NCI-H2227 (cell line): ENCODE results near the gene SORCS3.
A peak's percentile ranks its signal among the peaks of the same experiment; 100 is the strongest.

ENCODE experiments used
- DNase-seq: peaks from one replicate; lab custom pipeline; 2025; ENCODE audit not compliant: unreplicated experiment; lab: John Stamatoyannopoulos, UW

SORCS3 gene

DNA sequence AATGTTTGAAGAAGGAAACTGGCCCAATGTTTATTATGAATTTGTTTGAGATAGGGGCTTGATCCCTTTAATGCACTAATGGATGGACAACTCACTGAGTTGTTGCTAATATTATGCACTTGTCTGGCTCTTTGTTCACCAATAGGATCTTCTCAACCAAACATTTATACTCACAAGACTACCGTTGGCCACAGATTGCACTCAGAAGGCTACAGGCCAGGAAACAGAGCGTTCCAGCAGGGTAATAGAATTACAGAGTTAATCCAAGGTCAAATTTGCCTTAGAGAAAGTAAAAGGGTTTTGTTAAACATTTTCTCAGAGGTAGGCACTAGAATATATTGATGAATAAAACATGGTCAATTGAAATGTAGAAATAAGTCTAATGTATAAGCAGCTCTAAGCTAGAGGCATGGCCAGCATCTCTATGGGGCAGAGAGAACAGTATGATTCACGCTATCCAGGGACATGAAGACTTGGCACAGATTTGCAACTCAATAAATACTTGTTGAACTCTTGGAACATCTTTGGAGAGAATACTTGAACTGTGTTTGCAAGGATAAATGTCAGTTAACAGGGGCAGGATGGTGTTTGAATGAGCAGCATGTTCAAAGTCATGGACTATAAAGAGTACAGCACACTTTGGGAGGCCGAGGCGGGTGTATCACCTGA is 606.9 kb downstream of the SORCS3 start:
- no peak for DNase-seq

DNA sequence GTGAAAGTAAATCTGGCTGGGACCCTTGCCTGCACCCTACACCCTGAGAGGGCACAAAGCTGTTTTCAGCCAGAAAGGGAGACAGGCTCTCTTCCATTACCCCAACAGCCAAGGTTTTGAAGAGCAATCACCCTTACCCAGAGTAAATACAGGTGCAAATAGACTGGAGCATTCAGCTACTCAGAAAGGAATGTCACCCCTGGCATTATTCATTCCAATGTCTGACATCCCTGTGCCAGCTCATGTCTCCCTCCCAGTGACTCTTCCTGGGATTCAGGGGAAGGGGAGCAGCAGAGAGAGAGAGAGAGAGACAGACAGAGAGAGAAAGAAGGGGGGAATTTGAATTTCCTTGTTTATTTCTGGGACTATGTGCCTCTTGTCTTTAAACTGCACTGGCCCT is 611.8 kb downstream of the SORCS3 start:
- DNase-seq = no peak

DNA sequence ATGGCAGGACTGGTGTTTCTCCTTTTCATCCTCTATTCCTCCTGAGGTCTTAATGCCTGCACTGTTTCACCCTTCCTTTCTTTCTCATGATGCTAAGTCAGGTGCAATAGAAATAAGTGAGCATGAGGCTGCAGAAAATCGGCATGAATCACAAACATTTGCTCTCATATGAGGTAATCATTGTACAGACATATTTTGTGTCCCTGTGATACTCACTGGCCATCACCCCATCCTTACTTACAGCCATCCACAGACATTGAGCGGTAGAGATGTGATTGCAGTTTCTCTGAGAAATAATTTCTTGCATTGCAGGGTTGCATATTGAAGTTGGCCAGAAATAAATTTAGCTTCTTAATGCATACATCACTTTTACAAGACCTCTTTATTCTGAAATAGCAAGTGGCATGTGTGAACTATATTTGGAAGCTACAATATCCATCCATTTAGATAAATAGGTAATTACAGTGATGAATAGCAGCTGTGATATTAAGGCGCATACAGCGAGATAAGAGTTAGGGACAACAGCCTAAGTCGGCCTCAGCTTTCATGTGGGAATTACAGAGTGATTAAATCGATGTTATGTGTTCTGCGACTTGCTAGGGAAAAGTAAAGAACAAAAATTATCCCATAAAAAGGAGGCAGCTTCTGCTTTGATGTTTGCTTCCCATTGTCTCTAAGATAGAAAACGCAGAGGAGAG is 612.6 kb downstream of the SORCS3 start:
- DNase-seq = no peak

DNA sequence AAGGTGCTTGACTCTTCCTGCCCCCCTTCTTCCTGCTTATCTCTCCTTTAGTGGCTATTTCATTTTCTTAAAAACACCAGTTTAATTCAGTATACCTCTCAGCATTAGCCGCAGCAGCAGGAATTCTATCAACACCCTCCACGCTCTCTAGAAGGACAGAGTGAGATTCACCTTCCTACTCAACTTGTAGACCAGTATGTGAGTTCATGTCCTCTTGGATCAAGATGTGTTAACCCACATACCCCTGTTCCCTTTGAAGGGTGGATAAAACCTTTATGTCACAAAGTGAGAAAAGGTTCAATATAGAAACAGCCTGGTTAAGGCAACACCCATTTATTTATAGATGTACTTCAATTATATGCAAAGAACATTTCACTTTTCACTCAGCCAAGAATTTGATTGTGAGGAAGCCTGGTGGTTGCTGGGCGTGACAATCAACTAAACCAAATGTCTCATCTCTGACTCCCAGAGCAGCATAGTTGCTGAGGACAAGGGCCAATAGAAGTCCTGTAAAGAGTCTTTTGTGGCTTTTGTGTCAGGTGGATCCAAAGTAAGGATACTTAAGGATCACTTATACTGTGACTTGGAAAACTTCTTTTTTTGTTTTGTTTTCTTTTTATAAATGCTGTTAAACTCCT is 617.1 kb downstream of the SORCS3 start:
- no peak for DNase-seq

DNA sequence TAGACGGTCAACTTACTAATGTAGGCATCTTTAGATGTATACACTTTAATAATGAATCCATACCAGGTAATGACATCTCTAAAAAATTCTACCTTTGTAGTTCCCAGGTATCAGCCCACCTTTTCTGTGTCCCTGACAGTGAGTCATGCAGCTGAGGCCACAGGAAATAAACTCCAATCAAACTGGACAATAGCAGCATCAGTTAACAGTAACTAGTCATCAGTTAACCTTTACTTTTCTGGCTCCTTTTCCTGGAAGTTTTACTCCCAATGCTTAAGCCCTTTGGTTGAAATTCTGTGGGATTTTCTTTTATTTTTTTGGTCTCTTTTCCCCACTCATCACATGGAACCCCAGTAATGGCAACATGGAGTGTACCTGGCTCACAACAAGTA is 617.6 kb downstream of the SORCS3 start:
- DNase-seq = no peak

DNA sequence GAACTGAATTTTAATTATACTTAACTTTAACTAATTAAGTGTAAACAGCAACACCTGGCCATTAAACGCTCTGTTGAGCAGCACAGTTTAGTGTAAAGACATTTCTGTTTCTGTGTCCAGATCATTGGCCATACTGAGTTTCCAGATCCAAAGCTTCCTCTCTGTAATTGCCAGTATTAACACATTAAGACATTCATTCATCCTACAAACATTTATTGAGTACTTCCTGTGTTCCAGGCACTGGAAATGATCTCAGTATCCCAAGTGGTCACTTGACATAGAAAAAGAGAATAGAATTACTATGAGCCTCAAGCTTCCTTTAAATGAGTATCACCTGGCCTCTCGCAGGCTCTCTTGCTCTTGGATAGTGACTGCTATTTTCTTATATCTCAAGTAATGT is 618.1 kb downstream of the SORCS3 start:
- DNase-seq = no peak

DNA sequence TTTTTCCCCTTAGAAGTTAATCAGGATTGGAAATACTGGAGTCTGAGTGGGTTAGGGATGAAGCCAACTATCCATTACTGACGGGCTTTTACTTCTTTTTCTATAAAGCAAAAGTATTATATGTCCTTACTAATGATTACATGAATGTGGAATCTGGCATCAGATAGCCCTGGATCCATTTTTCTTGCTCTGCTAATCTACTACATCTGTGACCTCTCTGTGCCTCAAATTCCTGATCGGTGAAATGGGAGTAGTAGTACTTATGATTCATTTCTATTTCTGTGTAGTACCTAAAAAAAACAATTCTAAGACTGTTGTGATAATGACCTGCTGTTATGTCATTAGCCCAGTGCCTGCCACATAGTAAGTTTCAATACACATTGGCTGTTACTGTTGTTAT is 621.6 kb downstream of the SORCS3 start:
- DNase-seq = no peak

DNA sequence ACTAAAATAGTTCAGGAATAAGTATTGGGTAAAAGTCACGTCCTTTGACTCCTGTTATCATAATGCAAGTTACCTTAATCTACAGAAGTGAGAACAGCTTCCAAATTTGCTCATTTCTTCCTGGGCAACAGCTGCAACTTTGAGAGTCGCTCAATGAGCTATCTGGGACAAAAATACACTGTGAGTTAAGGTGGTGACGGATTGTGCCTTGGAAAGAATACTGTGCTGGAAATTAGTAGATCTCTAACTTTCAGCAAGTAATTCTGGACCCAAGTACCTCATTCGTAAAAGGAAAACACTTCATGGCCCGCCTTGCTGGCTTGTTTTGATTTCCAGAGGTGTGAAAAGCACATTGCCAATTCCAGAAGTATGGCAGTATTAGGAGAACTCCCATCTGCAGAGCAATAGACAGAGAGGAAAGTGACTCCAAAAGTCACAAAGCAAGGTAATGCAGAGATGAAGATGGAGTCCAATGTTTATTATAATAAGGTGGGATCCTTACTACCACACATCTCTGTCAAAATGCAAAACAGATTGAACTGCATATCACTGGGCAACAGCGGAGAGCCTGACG is 626.0 kb downstream of the SORCS3 start:
- DNase-seq = no peak

DNA sequence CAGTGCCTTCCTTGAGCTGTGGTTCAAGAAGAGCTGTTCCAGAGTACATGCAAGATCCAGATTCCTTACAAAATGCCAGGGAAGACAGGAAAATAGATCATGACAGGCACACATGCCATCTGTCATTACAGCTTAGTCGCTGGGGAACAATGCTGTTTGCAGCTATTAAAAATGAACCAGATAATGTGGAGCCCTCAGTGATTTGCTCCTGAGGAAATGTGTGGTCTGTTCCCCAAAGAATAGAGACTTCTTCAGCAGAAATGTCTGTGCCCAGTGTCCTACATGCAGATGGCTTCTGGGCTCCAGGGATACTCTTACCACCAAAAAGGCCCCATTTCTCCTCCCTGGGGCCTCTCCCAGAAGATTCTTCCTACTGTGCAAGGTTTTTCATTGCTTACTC is 627.9 kb downstream of the SORCS3 start:
- DNase-seq = no peak

DNA sequence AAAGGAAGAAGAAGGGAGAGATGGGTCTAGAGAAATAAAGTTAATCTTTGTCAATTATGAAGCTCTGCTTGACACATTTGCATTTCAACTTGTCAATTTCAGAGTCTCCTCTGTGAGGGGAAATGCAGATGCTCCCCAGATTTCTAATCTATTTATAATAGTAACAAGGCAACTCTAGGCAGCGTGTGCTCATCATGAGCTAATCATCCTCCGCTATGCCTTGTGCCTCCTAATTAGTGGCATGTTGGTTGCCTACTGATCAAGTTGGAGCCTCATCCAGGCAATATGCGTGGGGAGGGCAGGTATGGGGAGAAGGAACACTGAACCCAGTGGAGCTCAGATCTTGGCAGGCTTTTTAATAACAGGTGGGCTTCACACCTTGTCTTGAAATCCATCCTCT is 628.6 kb downstream of the SORCS3 start:
- DNase-seq = no peak

DNA sequence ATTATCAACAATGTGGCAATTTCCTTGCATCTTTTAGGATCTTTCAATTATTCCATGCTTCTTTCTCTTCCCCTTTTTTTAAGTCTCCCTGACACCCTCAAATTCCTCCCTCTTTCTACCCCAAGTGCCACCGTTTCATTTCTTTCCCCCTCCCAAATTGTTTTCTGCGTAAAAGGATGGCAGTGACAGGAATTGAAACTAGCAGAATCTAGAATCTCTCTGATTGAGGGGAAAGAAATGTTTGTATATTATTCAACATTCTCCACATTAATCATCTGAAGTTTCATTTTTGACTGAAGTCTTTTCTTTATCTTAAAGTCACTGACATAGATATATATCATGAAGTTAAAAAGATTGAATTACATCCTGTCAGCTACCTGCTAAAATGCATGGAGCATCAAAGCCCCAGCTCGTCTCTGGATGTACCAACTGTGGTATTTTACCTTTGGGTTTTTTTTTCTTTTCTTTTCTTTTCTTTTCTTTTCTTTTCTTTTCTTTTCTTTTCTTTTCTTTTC is 633.5 kb downstream of the SORCS3 start:
- DNase-seq = no peak

DNA sequence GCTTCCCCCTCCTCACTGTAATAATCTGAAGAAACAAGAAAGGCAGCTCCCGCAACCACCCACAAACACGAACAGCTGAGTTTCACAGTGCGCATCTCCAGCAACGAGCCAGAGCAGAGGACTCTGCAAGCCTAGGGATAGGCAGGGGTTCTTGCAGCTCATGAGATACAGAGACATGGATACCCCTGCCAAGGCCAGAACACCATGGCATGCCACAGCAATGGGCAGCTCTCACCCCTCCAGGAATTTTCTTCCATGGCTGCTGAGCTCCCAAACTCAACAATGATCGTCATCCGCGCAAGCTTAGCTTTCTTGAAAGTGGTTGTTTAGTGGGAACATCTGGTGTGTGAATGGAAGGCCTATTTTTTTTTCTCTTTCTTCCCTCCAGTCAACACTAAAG is 637.3 kb downstream of the SORCS3 start:
- DNase-seq = no peak

DNA sequence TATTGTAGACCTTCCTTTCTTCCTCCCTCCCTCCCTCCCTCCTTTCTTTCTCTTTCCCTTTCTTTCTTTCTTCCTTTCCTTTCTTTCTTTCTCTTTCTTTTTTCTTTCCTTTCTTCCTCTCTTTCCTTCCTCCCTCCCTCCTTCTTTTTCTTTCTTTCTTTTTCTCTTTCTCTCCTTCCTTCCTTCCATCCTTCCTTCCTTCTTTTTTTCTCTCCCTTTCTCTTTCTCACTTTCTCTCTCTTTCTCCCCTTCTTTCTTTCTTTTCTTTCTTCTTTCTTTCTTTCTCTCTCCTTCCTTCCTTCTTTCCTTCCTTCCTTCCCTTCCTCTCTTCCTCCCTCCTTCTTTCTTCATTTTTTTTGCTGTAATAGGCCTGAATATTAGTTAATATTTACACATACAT is 638.0 kb downstream of the SORCS3 start:
- DNase-seq = no peak

DNA sequence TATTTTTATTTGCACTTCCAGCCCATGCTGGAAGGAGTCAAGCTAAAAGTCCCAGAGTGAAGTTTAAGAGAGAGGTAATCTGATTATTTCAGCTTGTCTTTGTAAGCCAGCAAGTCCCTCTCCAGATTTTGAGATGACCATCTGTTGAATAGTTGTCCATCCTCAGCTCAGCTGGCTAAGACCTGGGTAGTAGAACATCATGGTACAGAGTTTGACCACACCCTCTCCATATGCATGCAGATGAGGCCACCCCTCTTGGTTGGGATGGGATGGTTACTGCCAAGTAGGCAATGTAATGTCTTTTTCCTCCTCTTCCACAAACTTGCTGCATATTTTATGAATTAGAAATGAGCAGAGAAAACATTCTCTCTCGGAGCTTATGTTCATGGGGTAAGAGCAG is 639.8 kb downstream of the SORCS3 start:
- no peak for DNase-seq

DNA sequence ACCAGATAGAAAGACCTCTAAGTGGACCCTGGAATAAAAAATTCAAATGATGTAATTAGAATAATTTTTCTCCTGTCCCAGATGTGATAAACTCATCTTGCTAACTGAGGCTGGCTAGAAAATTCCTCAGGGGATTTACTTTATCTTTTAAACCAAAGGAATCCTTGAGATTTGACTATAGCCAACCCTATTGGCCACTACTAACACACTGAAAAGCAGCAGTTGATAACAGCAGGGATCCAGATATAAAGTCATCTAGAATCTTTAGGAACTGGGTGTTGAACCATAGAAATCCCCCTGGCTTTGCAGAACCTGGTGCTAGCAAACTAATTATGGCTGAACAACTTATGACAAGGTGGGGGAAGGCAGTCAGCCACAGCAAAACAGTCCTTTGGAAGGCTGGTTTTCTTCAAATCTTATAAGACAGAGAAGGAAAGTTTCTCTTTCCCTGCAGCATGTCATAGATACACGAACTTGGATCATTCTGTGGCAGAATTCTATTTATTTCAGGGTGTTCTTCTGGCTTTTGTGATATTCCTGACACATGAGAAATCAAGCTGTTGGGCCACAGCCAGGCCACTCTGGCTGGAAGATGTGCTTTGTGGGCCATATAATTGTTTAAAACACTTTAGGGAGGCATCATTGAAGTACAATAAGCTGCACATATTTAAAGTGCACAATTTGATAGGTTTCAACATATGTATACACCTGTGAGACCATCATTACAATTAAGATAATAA is 643.6 kb downstream of the SORCS3 start:
- no peak for DNase-seq

DNA sequence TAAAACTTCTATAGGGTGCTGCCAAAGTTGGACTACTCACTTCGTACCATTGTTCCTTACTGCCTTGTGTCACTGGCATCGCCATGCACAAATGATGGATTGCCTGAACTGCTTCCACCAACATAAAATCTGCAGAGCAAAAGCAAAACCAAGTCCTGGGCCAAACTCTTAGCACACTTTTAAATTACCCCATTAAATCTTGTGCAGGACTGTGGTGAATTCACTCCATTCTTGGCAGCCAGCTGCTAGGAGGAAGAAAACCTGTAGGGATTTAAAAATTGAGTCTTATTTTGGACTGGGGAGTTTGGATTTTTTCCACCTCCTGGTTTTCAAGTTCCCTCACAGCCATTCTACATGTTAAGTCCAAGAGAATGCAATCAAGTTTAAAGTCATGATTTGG is 646.9 kb downstream of the SORCS3 start:
- DNase-seq = no peak

DNA sequence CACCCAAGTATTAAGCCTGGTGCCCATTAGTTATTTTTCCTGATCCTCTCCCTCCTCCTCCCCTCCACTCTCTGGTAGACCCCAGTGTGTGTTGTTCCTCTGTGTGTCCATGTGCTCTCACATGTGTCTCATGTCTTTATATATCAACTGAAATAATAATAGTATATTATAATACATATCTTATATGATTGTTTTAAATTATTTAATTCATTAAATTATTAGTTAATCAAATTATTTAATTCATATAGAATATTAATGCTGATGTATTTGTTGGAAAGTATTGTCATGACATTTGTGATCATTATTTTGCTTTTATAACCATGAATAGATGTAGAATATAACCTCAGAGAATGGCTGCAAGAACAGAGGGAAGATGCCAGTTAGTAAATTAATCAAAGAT is 647.5 kb downstream of the SORCS3 start:
- no peak for DNase-seq

DNA sequence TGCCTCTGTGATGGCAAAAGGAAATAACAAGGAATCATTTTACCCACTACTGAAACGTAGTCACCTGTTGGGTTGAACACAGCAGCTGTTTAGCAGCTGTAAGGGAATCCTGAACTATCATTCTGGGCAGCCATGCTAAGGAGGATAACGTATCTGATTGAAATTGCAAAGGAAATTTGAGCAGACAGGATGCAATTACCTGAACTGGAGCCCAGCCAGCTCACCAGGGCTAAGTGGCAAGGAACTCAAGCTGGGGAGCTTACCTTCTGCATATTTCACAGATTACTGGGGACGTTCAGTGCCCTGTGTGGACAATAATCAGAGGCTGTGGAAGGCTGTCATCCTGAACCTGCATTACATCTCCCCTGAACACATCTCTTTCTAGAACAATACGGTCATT is 650.5 kb downstream of the SORCS3 start:
- peak; percentile 39 for DNase-seq

DNA sequence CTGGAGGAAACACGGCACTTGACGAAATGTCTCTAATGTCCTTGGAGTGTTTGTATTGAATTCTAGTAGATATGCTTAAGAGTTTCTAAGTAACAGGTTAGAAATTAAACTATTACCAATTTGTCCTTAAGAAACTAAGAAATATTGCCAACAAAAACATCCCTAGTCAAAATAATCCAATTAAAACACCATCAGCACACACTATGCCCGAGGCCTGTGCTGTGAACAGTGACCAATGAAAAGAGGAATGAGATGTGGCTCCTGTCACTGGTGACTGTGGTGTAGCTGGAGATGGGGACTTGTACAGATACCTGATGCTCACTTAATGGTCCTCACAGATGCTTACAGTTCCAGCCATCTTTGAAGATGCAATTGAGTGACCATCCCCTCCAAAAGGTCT is 651.1 kb downstream of the SORCS3 start:
- no peak for DNase-seq
